ENCODE data around the gene COMTD1. TPM values are rescaled to one million over a fixed set of nuclear protein-coding genes. Genes with fewer than 3 reads are reported as not detected.

Gene COMTD1
- total and polyA plus RNA-seq, 2 of the 8 experiments (the other 6 are each of a cell fraction or from before 2014, with no cell fraction given) = 31.9 to 42.4 TPM

GRCh38 chr10:75269605-75270004 lies 33.8 kb upstream of the COMTD1 start (continued):
- TF ChIP-seq MAX (IDR thresholded peaks at IDR 0.05) (no peak), ZNF274 (IDR thresholded peaks at IDR 0.05; ENCODE audit: borderline replicate concordance, extremely low read depth, low read length) (no peak), SAP30 (IDR thresholded peaks at IDR 0.05; ENCODE audit: insufficient read depth, insufficient replicate concordance, low read length) (no peak)
